Cerebellar cortex (tissue), 1 donor: ENCODE data around the gene GNB1L.

Experiments
- DNase-seq: peaks from one replicate; pipeline ENCODE4 v3.0.0-alpha.2; 2015; ENCODE audit warnings: low spot score

GNB1L gene

GRCh38 chr22:19748991-19749664 is 105.5 kb downstream of the GNB1L start:
- no peak for DNase-seq

- DNase-seq, result no peak
These were observed 106.5 kb downstream of the GNB1L start for GRCh38 chr22:19748139-19748538.

- no peak for DNase-seq
These were observed 107.1 kb downstream of the GNB1L start for GRCh38 chr22:19747551-19747950.

- DNase-seq, result no peak
These were observed 107.9 kb downstream of the GNB1L start for GRCh38 chr22:19746726-19747125.

GRCh38 chr22:19745155-19746101 is 109.2 kb downstream of the GNB1L start:
- no peak for DNase-seq

- DNase-seq, result no peak
These were observed 110.2 kb downstream of the GNB1L start for GRCh38 chr22:19744350-19745006.

- DNase-seq, result no peak
These were observed 111.0 kb downstream of the GNB1L start for GRCh38 chr22:19743651-19744050.

GRCh38 chr22:19743081-19743480 is 111.6 kb downstream of the GNB1L start:
- no peak for DNase-seq

- DNase-seq, result no peak
These were observed 112.3 kb downstream of the GNB1L start for GRCh38 chr22:19742160-19743066.

GRCh38 chr22:19741053-19741452 is 113.6 kb downstream of the GNB1L start:
- no peak for DNase-seq

GRCh38 chr22:19740586-19740985 is 114.1 kb downstream of the GNB1L start:
- no peak for DNase-seq

GRCh38 chr22:19739911-19740449 is 114.7 kb downstream of the GNB1L start:
- DNase-seq, result no peak

GRCh38 chr22:19739448-19739895 is 115.2 kb downstream of the GNB1L start:
- DNase-seq, result no peak

GRCh38 chr22:19738664-19739447 is 115.8 kb downstream of the GNB1L start:
- no peak for DNase-seq

GRCh38 chr22:19737846-19738663 is 116.6 kb downstream of the GNB1L start:
- no peak for DNase-seq

GRCh38 chr22:19735665-19736510 is 118.8 kb downstream of the GNB1L start:
- DNase-seq, result no peak

- DNase-seq, result no peak
These were observed 119.8 kb downstream of the GNB1L start for GRCh38 chr22:19734837-19735382.

GRCh38 chr22:19734163-19734562 is 120.5 kb downstream of the GNB1L start:
- DNase-seq, result no peak
